Peyer's patch (tissue), 4 donors: ENCODE results near the gene IQGAP3.

ENCODE experiments used
- CTCF ChIP-seq, 6 experiments: fragments of 450-650 bp in 4 of 6; fragments of 200-600 bp in 2 of 6; sonication (generic) in 1 of 6; IDR thresholded peaks; one replicate each; pipeline ENCODE4 v1.5.1; 2017 to 2019; ENCODE audit warnings: antibody characterized with exemption in 6 of 6, mild to moderate bottlenecking in 3 of 6, moderate library complexity in 1 of 6
- POLR2A ChIP-seq, 2 donors: fragments of 450-650 bp; IDR thresholded peaks; one replicate each; pipeline ENCODE4 v1.5.1; 2017; ENCODE audit warnings: antibody characterized with exemption in 2 of 2, mild to moderate bottlenecking in 2 of 2, moderate library complexity in 2 of 2

- TF ChIP-seq POLR2A (IDR thresholded peaks at IDR 0.05) = no peak
- peak in 3 of 6 experiments; percentile 13 to 33 (median 21) for TF ChIP-seq CTCF (IDR thresholded peaks at IDR 0.05)
Observed at GRCh38 chr1:156618853-156619581, 46.7 kb upstream of the IQGAP3 start, which contains the start of gene HAPLN2.
